AG04450 (cell line): ENCODE results near the gene FAM83D. TPM values are rescaled to one million over a fixed set of nuclear protein-coding genes. Genes with fewer than 3 reads are reported as not detected.

Source experiments
- CTCF ChIA-PET: fragments of 300-600, 350-600 bp; formaldehyde crosslinking; extraction: SDS; loops from one replicate; lab custom pipeline; 2022; ENCODE audit warnings: antibody characterized with exemption, inconsistent platforms; lab: Charles Lee
- POLR2A ChIA-PET: fragments of 350-600 bp; formaldehyde crosslinking; extraction: SDS; loops from one replicate; lab custom pipeline; 2021; ENCODE audit warnings: antibody characterized with exemption, inconsistent platforms; lab: Yijun Ruan, JAX
- DNase-seq: peaks from one replicate; pipeline ENCODE4 v3.0.0-alpha.2; 2011; ENCODE audit warnings: low read depth, low spot score
- H3K27ac ChIP-seq: one replicate; pipeline ENCODE4 v1.5.1; 2012; ENCODE audit warnings: low read depth, low read length, control low read depth
- H3K27me3 ChIP-seq: one replicate; pipeline ENCODE4 v1.6.0; 2012; ENCODE audit warnings: low read length; ENCODE audit not compliant: control insufficient read depth, insufficient read depth
- H3K4me3 ChIP-seq: 2 replicates; pipeline ENCODE4 v1.5.1; 2011; ENCODE audit warnings: mild to moderate bottlenecking, low read depth, low read length, control low read depth
- H3K9me3 ChIP-seq: 2 replicates; pipeline ENCODE4 v1.5.1; 2012; ENCODE audit warnings: low read length; ENCODE audit not compliant: control insufficient read depth, insufficient read depth
- polyA plus RNA-seq: library from polyadenylated mRNA; depleted of rRNA; stranded (reverse); fragments of >200 nt; gene quantifications from 2 replicates; pipeline ENCODE4 v1.2.3, GENCODE V29; 2011
- TF ChIP-seq, protein P1 (sequence below): IDR thresholded peaks from 2 replicates; pipeline ENCODE4 v1.5.1; 2011; ENCODE audit warnings: low read depth, low read length, control low read depth, inconsistent platforms

FAM83D gene
- polyA plus RNA-seq, 1 experiment, result 14.9 TPM

DNA sequence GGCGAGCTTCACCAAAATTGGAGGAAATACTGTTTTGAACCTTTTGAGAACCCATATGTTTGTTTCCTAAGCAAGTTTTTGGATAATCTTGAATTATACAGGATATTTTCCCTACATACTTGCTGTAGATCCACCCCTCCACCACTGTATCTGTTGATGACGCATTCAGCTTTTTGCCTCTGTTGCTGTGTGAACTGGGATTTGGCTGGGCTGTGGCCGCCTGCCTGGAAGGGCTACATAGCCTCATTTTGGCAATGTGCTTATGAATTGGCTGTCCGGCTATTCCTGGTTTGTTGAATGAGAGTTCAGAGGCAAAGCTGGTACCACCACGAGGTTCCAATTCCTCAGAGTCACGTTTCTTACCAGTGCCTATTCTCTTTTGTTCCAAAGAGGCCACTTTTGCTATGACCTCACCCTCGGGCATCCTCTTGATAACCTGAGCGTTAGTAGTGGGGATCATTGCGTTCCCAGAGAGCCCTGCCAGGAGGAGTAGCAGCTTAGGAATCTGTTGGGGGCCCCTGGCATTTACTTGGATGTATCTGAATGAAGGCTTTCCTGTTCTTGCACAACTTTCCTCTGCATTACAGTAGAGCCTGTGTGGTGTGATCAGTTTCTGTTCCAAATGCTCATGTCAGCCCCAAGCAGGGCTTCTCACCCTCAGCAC is 6.4 kb downstream of the FAM83D start:
- TF ChIP-seq, protein P1, sequence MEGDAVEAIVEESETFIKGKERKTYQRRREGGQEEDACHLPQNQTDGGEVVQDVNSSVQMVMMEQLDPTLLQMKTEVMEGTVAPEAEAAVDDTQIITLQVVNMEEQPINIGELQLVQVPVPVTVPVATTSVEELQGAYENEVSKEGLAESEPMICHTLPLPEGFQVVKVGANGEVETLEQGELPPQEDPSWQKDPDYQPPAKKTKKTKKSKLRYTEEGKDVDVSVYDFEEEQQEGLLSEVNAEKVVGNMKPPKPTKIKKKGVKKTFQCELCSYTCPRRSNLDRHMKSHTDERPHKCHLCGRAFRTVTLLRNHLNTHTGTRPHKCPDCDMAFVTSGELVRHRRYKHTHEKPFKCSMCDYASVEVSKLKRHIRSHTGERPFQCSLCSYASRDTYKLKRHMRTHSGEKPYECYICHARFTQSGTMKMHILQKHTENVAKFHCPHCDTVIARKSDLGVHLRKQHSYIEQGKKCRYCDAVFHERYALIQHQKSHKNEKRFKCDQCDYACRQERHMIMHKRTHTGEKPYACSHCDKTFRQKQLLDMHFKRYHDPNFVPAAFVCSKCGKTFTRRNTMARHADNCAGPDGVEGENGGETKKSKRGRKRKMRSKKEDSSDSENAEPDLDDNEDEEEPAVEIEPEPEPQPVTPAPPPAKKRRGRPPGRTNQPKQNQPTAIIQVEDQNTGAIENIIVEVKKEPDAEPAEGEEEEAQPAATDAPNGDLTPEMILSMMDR, result no peak
- Histone ChIP-seq H3K27me3 (no peaks in the 10 kb centered on the region), H3K4me3 (no peak overlapping the region), H3K27ac (peak overlapping the region; percentile 43), H3K9me3 (no peaks in the 10 kb centered on the region)
- DNase-seq, result peak; percentile 7
- ChIA-PET POLR2A (interaction anchor here (1.0 kb wide), 1 partner anchor 30 kb away, joined by 3 read pairs; the partner anchor contains the start of gene DHX35), CTCF (interaction anchor here (0.8 to 1.8 kb wide), 4 partner anchors 10 to 118 kb away, joined by 3 to 7 read pairs (median 4); no protein-coding TSS in a partner anchor)

DNA sequence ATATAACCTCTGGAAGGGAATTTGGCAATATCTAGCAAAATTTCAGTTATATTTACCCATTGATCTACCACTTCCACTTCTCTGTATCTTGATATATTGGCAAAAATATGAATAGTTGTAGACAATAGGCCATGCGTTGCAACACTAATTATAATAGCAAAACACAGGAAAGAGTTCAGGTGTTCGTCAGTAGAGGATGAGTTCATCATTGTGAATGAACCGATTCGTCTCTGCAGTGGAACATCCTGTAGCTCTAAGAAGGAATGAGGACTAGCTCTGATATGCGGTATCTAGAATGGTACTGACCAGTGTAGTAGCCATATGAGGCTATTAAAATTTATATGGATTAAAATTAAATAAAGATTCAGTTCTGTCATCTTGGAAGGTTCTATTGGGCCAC is 8.3 kb downstream of the FAM83D start:
- Histone ChIP-seq H3K9me3 (no peaks in the 10 kb centered on the region), H3K27me3 (no peaks in the 10 kb centered on the region), H3K27ac (no peak overlapping the region), H3K4me3 (no peak overlapping the region)
- TF ChIP-seq, protein P1, result no peak
- POLR2A ChIA-PET, result no interaction called here
- CTCF ChIA-PET, result interaction anchor here (0.9 to 1.6 kb wide), 4 partner anchors 8 to 114 kb away, joined by 4 to 5 read pairs (median 4); partner anchors contain the start of gene FAM83D
- DNase-seq, result no peak

DNA sequence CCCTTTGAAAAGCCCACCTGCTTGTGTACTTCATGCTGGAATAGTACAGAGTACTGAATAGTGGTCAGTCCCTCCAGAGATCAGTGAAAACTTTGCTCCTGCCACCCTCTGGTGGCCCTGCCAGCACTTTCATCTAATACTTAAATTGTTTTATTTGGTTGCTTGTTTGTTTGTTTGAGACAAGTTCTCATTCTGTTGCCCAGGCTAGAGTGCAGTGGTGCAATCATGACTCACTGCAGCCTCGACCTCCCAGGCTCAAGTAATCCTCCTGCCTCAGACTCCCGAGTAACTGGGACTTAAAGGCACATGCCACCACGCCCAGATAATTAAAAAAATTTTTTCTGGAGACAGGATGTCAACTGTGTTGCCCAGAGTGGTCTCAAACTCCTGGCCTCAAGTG is 9.1 kb downstream of the FAM83D start:
- no peak for DNase-seq
- CTCF ChIA-PET, result no interaction called here

DNA sequence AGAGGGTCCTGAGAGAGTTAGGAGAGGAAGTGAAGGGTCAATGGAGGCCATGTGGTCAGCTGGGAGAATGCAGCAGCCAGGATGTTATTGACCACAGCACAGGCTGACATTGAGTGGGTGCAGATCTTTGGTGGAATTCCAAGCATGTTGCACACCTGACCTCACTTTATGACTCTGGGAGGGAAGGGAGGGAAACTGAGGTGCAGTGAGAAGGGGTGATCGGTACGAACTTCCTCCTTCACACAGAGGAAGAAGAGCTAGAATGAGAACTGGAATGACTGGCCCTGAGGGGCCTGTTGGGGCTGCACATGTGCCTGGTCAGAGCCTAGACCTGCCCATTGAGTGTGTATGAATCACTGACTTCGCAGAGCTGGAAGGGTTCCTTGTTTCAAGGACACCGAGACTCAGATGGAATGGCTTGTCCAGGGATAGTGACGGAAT is 9.8 kb downstream of the FAM83D start:
- Histone ChIP-seq H3K4me3 (no peak overlapping the region), H3K27ac (no peak overlapping the region), H3K27me3 (no peaks in the 10 kb centered on the region), H3K9me3 (no peaks in the 10 kb centered on the region)
- TF ChIP-seq, protein P1, result no peak
- ChIA-PET CTCF (interaction anchor here (0.8 to 1.8 kb wide), 2 partner anchors 10 to 111 kb away, joined by 3 to 7 read pairs; partner anchors contain the start of gene FAM83D), POLR2A (no interaction called here)
- DNase-seq, result no peak

More for the DNA sequence above, 9.1 kb downstream of the FAM83D start:
- Histone ChIP-seq H3K27ac (no peak overlapping the region), H3K4me3 (no peak overlapping the region), H3K27me3 (no peaks in the 10 kb centered on the region), H3K9me3 (no peaks in the 10 kb centered on the region)
- POLR2A ChIA-PET, result no interaction called here
- TF ChIP-seq, protein P1, result peak; percentile 14; the same call in 1 of the 2 replicates

DNA sequence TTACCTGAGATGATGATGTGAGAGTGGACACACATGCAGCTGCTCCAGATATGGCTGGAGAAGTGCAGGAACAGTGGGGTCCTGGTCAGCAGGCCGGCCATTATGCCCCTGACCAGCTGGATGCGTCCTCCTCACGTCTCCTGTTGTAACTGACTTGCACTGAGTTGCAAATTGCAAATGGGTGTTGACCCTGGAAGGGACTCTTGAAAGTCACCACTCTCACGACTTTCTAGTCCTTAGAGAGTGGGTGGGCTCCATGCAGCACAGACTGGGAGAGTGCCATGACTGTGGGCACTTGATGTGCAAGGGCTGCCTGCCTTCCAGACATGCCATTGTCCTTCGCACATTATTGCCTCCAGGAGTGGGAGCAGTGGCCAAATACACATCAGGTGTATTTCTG is 10.8 kb downstream of the FAM83D start:
- CTCF ChIA-PET, result interaction anchor here (1.8 kb wide), 1 partner anchor 11 kb away, joined by 7 read pairs; the partner anchor contains the start of gene FAM83D

More for the DNA sequence above, 10.8 kb downstream of the FAM83D start:
- TF ChIP-seq, protein P1, result no peak
- Histone ChIP-seq H3K27ac (no peak overlapping the region), H3K9me3 (no peaks in the 10 kb centered on the region), H3K4me3 (no peak overlapping the region), H3K27me3 (no peaks in the 10 kb centered on the region)
- POLR2A ChIA-PET, result no interaction called here
- no peak for DNase-seq
